ENCODE measurements around the gene PERM1.

- TF ChIP-seq REST (IDR thresholded peaks at IDR 0.05; ENCODE audit: insufficient read depth in 1 of 2, low read depth in 2 of 2, low read length in 1 of 2) (no peak), CTCF (IDR thresholded peaks at IDR 0.05) (no peak)
Observed at GRCh38 chr1:1026599-1027413, 44.9 kb upstream of the PERM1 start.

Data from Panc1 (cell line).